Smooth muscle cell (in vitro differentiated cells): ENCODE results near the gene DUSP1. TPM values are rescaled to one million over a fixed set of nuclear protein-coding genes. Genes with fewer than 3 reads are reported as not detected.

ENCODE experiments used
- DNase-seq: peaks from one replicate; lab custom pipeline; 2025; ENCODE audit not compliant: unreplicated experiment; lab: John Stamatoyannopoulos, UW
- H2AFZ ChIP-seq: fragments of 200-600 bp; sonication (generic); 2 replicates; pipeline ENCODE4 v1.6.0; 2016; ENCODE audit warnings: antibody characterized with exemption, low read depth, mild to moderate bottlenecking
- H3F3A ChIP-seq: fragments of 200-600 bp; sonication (generic); 2 replicates; pipeline ENCODE4 v1.6.0; 2017; ENCODE audit warnings: antibody characterized with exemption, low read depth
- H3K27ac ChIP-seq: fragments of 200-600 bp; sonication (generic); 2 replicates; pipeline ENCODE4 v1.5.1; 2016; ENCODE audit warnings: low read depth, mild to moderate bottlenecking
- H3K27me3 ChIP-seq: fragments of 200-600 bp; sonication (generic); 2 replicates; pipeline ENCODE4 v1.6.1; 2016; ENCODE audit warnings: low read depth, mild to moderate bottlenecking
- H3K36me3 ChIP-seq: fragments of 200-600 bp; sonication (generic); 2 replicates; pipeline ENCODE4 v1.5.1; 2016; ENCODE audit warnings: low read depth
- H3K4me1 ChIP-seq: fragments of 200-600 bp; sonication (generic); 2 replicates; pipeline ENCODE4 v1.5.1; 2016; ENCODE audit warnings: low read depth
- H3K4me2 ChIP-seq: fragments of 200-600 bp; sonication (generic); 2 replicates; pipeline ENCODE4 v1.6.0; 2016; ENCODE audit warnings: mild to moderate bottlenecking
- H3K4me3 ChIP-seq: fragments of 200-600 bp; sonication (generic); 2 replicates; pipeline ENCODE4 v1.5.1; 2016; ENCODE audit warnings: mild to moderate bottlenecking
- H3K79me2 ChIP-seq: fragments of 200-600 bp; sonication (generic); 2 replicates; pipeline ENCODE4 v1.6.0; 2016; ENCODE audit warnings: low read depth, mild to moderate bottlenecking
- H3K9ac ChIP-seq: fragments of 200-600 bp; sonication (generic); 2 replicates; pipeline ENCODE4 v1.6.0; 2016; ENCODE audit warnings: low read depth
- H3K9me3 ChIP-seq: fragments of 200-600 bp; sonication (generic); replicated peaks from 2 replicates; pipeline ENCODE4 v1.5.1; 2016; ENCODE audit warnings: low read depth
- H4K20me1 ChIP-seq: fragments of 200-600 bp; sonication (generic); 2 replicates; pipeline ENCODE4 v1.6.0; 2016; ENCODE audit warnings: low read depth
- WGBS: methylation state at CpG from one replicate; pipeline ENCODE4 v1.1.7; 2016; ENCODE audit warnings: low lambda C conversion rate; 5-methylcytosine and 5-hydroxymethylcytosine counted together
- polyA plus RNA-seq: library from polyadenylated mRNA; unstranded; fragments of >200 nt; fragmentation: Nextera tagmentation; extraction: Ambion mirVana; gene quantifications from 2 replicates; pipeline ENCODE4 v1.2.1, GENCODE V29; 2016
- total RNA-seq: library from RNA; depleted of rRNA; stranded (reverse); fragments of >200 nt; gene quantifications from 2 replicates; pipeline ENCODE4 v1.2.3, GENCODE V29; 2014
- TF ChIP-seq, protein P1 (sequence below): fragments of 200-600 bp; sonication (generic); IDR thresholded peaks from 2 replicates; pipeline ENCODE4 v1.5.1; 2017; ENCODE audit warnings: borderline replicate concordance, mild to moderate bottlenecking, antibody characterized with exemption; ENCODE audit not compliant: insufficient read depth, poor library complexity, severe bottlenecking

The DUSP1 gene
- total and polyA plus RNA-seq, 2 experiments from 2014 or later: 817 to 995 TPM

DNA sequence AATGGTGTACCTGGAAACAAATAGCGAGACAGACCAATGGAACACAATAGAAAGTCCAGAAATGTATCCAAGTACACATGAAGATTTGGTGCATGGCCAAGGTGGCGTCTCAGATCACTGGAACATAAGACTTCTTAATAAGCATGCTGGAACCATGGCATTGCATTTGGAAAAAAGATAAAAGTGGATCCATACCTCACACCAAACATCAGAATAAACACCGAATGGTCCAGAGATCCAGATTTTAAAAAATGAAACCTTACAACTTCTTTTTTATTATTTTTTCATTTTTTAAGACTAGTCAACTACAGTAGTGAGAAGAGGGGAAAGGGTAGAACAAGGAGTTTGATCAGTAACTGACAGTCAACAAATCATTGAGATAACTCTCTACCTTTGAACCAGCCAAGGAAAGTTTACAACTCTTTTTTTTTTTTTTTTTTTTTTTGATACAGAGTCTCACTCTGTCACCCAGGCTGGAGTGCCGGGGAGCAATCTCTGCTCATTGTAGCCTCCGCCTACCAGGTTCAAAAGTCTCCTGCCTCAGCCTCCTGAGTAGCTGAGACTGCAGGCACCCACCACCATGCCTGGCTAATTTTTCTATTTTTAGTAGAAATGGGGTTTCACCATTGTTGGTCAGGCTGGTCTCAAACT, 8.8 kb upstream of the DUSP1 start:
- DNase-seq: no peak
- Histone ChIP-seq H3K4me1 (peaks cover 6% of the 10 kb centered on the region), H3K4me3 (no peak overlapping the region), H4K20me1 (no peaks in the 10 kb centered on the region), H2AFZ (no peak overlapping the region), H3K27ac (no peak overlapping the region), H3K4me2 (no peak overlapping the region), H3K9ac (no peak overlapping the region), H3K79me2 (no peaks in the 10 kb centered on the region), H3K36me3 (no peaks in the 10 kb centered on the region), H3F3A (peaks cover 2% of the 10 kb centered on the region), H3K9me3 (no peaks in the 10 kb centered on the region), H3K27me3 (no peaks in the 10 kb centered on the region)
- TF ChIP-seq, protein P1, sequence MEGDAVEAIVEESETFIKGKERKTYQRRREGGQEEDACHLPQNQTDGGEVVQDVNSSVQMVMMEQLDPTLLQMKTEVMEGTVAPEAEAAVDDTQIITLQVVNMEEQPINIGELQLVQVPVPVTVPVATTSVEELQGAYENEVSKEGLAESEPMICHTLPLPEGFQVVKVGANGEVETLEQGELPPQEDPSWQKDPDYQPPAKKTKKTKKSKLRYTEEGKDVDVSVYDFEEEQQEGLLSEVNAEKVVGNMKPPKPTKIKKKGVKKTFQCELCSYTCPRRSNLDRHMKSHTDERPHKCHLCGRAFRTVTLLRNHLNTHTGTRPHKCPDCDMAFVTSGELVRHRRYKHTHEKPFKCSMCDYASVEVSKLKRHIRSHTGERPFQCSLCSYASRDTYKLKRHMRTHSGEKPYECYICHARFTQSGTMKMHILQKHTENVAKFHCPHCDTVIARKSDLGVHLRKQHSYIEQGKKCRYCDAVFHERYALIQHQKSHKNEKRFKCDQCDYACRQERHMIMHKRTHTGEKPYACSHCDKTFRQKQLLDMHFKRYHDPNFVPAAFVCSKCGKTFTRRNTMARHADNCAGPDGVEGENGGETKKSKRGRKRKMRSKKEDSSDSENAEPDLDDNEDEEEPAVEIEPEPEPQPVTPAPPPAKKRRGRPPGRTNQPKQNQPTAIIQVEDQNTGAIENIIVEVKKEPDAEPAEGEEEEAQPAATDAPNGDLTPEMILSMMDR: no peak
- over 99% methylated on average over 5 of the region's 5 CpGs for WGBS

- Histone ChIP-seq H3K27ac (peak overlapping the region; percentile 87), H3K9ac (peak overlapping the region; percentile 79), H3K4me3 (no peak overlapping the region), H3K79me2 (no peaks in the 10 kb centered on the region), H3K27me3 (no peaks in the 10 kb centered on the region), H4K20me1 (no peaks in the 10 kb centered on the region), H3F3A (peaks cover 2% of the 10 kb centered on the region), H3K36me3 (no peaks in the 10 kb centered on the region), H2AFZ (no peak overlapping the region), H3K9me3 (no peaks in the 10 kb centered on the region), H3K4me2 (peak overlapping the region; percentile 60), H3K4me1 (peaks cover 14% of the 10 kb centered on the region)
- no peak for DNase-seq
- TF ChIP-seq, protein P1: no peak
- 81% methylated on average over 13 of the region's 13 CpGs for WGBS
Observed at GRCh38 chr5:172777881-172778814, 7.2 kb upstream of the DUSP1 start.

DNA sequence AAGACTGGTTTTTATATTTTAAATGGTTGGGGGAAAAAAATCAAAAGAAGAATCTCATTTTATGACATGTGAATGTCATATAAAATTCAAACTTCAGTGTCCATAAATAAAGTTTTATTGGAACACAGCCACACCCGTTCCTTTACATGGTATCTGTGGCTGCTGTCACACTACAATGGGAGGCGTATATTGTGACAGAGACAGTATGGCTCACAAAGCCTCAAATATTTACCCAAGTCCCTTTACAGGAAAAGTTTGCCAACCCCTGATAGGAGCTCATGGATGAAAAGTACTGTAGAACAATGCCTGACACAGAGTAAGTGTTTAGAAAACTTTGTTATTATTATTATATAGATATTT, 5.2 kb upstream of the DUSP1 start:
- WGBS: 89% methylated on average over 2 of the region's 2 CpGs
- peaks cover 19% of the 10 kb centered on the region for H3K4me1 ChIP-seq

More for the DNA sequence above, 5.2 kb upstream of the DUSP1 start:
- Histone ChIP-seq H3K4me3 (no peak overlapping the region), H3K36me3 (no peaks in the 10 kb centered on the region), H4K20me1 (no peaks in the 10 kb centered on the region), H3K27me3 (no peaks in the 10 kb centered on the region), H3K79me2 (no peaks in the 10 kb centered on the region), H3F3A (peaks cover 5% of the 10 kb centered on the region), H3K9me3 (no peaks in the 10 kb centered on the region), H2AFZ (no peak overlapping the region), H3K9ac (no peak overlapping the region), H3K27ac (no peak overlapping the region), H3K4me2 (no peak overlapping the region)
- TF ChIP-seq, protein P1: no peak
- no peak for DNase-seq
